Retina (tissue), 1 donor: ENCODE measurements around the gene LUC7L3.
"Not testable (repeated sequence)": the region's sequence is repeated elsewhere in the genome, so short reads cannot be mapped to it uniquely, and the experiment has no call there.

Experiments used
- DNase-seq: peaks from one replicate; pipeline ENCODE4 v3.0.0-alpha.2; 2016

LUC7L3 gene

GRCh38 chr17:50719144-50719923 lies at the start of gene LUC7L3:
Gene LUC7L3 (plus strand): TSS chr17:50719603. CDS start chr17:50719733, 130 bp downstream.
- peak; percentile 100 for DNase-seq

- DNase-seq, result no peak
Measured at GRCh38 chr17:50672071-50672470, 47.3 kb upstream of the LUC7L3 start.

- no peak for DNase-seq
Measured at GRCh38 chr17:50672831-50673551, 46.4 kb upstream of the LUC7L3 start.

- DNase-seq, result no peak
Measured at GRCh38 chr17:50675190-50675589, 44.2 kb upstream of the LUC7L3 start.

- DNase-seq, result no peak
Measured at GRCh38 chr17:50675627-50676026, 43.8 kb upstream of the LUC7L3 start.

GRCh38 chr17:50676065-50676975 lies 43.1 kb upstream of the LUC7L3 start:
- DNase-seq, result no peak

- DNase-seq, result no peak
Measured at GRCh38 chr17:50677851-50678375, 41.5 kb upstream of the LUC7L3 start.

GRCh38 chr17:50679008-50679544 lies 40.3 kb upstream of the LUC7L3 start:
- DNase-seq, result no peak

GRCh38 chr17:50680126-50680525 lies 39.3 kb upstream of the LUC7L3 start:
- no peak for DNase-seq

- not testable (repeated sequence) for DNase-seq
Measured at GRCh38 chr17:50680543-50681262, 38.7 kb upstream of the LUC7L3 start.

GRCh38 chr17:50681263-50682200 lies 37.9 kb upstream of the LUC7L3 start:
- peak; percentile 73 for DNase-seq

GRCh38 chr17:50682441-50682840 lies 37.0 kb upstream of the LUC7L3 start:
- no peak for DNase-seq

GRCh38 chr17:50682938-50683337 lies 36.5 kb upstream of the LUC7L3 start:
- DNase-seq, result no peak

GRCh38 chr17:50683434-50684287 lies 35.7 kb upstream of the LUC7L3 start:
- no peak for DNase-seq

GRCh38 chr17:50684288-50684611 lies 35.2 kb upstream of the LUC7L3 start:
- DNase-seq, result no peak

- DNase-seq, result no peak
Measured at GRCh38 chr17:50684612-50685333, 34.6 kb upstream of the LUC7L3 start.

GRCh38 chr17:50685334-50685665 lies 34.1 kb upstream of the LUC7L3 start:
- no peak for DNase-seq

- DNase-seq, result no peak
Measured at GRCh38 chr17:50685691-50686493, 33.5 kb upstream of the LUC7L3 start.
